GM19099 (cell line): ENCODE measurements around the gene MOGAT1.

Experiments
- POLR2A ChIP-seq: IDR thresholded peaks from 3 replicates; pipeline ENCODE4 v1.6.1; 2011; ENCODE audit warnings: low read depth; ENCODE audit not compliant: insufficient read length; ENCODE audit errors: extremely low read depth

Gene MOGAT1

GRCh38 chr2:222656526-222657446, 14.7 kb upstream of the MOGAT1 start:
- TF ChIP-seq POLR2A: no peak

GRCh38 chr2:222663479-222663878, 8.0 kb upstream of the MOGAT1 start:
- TF ChIP-seq POLR2A: no peak

DNA sequence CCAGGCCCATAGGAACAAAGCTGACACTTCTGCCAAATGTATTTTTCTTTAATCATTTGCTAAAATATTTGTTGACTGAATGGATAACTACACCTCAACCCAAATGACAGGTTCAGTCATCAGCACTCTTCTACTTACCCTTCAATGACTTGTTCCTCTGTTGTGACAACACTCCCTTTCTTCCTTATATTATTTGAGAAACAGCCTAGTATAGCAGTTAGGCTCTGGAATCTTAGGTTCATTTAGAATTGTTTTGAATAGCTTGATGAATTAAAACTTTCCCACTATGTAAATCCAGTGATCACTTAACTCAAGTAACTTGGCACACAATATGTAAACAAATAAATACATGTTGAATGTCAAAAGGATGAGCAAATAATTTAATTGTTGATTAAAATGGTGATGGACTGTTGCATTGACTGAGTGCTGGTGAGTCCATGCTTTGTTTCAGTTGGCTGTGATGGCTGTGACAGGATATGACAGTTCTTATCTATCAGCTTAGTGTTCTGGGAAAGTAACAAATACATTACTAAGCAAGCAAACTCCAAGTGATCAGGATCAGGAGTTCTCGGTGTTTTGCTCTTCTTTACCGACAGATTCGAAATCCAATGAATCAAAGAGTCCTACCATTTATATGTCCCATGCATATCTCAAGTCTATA, 2.8 kb upstream of the MOGAT1 start:
- no peak for TF ChIP-seq POLR2A

GRCh38 chr2:222669353-222669752, 2.1 kb upstream of the MOGAT1 start:
- no peak for TF ChIP-seq POLR2A

- TF ChIP-seq POLR2A: no peak
These were observed 1.0 kb upstream of the MOGAT1 start for GRCh38 chr2:222670191-222671038.

DNA sequence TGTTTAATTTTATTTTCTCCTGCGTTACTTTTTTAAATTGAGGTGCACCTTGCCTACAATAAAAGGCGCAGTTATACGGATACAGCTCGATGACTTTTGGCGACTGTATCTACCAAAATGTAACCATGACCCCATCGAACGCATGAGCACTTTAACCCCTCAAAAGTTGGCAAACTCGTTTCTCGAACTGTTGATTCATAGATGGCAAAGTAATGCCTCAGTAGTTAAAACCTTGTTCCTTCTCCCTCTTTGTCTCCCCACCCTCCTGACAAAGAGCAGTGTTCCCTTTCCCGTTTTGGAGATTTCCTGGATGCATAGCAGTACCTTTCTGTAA, 577 bp downstream of the MOGAT1 start:
- no peak for TF ChIP-seq POLR2A

DNA sequence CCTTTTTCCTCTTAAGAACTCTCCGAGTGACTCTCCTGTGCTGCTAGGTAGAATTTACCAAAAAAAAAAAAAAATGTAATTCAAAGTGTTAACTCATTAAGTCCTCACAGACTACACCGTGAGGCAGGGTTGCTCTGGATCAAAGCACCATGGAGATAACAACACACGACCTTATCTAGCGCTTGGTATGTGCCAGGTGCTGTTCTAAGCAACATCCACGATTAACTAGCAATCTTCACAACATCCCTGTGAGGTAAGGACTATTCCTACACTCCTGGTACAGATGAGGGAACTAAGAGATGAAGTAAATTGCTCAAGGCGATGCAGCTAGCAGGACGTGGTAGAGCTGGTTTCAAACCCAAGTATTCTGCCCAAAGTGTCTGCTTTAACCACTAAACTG, 1.8 kb downstream of the MOGAT1 start:
- TF ChIP-seq POLR2A: no peak

GRCh38 chr2:222673883-222674282, 2.4 kb downstream of the MOGAT1 start:
- TF ChIP-seq POLR2A: no peak

GRCh38 chr2:222677981-222678380, 6.5 kb downstream of the MOGAT1 start:
- no peak for TF ChIP-seq POLR2A

DNA sequence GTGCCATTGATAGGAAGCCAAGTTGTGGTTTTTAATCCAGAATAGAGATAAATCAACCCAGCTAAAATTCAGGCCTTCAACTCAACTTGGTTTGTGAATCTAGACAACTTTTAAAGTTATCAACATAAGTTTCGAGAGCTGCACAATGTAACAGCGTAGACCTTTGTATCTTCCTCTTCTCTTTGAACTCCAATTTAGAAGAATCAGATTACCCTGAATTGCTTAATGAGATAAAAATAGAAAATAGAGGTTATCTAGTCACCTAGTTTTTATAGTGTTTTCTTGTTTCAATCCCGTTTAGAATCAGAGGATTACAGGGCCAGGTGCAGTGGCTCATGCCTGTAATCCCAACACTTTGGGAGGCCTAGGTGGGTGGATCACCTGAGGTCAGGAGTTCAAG, 12.3 kb downstream of the MOGAT1 start:
- TF ChIP-seq POLR2A: no peak

- no peak for TF ChIP-seq POLR2A
These were observed 14.8 kb downstream of the MOGAT1 start for GRCh38 chr2:222686086-222686750.

GRCh38 chr2:222688917-222689316, 17.5 kb downstream of the MOGAT1 start:
- no peak for TF ChIP-seq POLR2A

DNA sequence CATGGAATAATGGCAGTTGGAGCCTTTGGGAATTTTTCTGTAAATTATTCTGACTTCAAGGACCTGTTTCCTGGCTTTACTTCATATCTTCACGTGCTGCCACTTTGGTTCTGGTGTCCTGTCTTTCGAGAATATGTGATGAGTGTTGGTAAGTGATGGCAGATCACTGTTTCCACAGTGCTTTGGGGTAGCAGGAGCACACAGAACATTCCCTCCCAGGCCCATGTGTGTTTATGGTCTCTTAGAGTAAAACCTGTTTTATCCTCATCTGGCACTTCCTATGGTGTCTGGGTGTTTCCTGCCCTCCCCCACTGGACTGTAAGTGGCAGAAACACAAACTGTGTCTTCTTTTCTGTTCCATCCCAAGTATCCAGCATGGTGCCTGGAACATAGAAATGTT, 17.9 kb downstream of the MOGAT1 start:
- no peak for TF ChIP-seq POLR2A

DNA sequence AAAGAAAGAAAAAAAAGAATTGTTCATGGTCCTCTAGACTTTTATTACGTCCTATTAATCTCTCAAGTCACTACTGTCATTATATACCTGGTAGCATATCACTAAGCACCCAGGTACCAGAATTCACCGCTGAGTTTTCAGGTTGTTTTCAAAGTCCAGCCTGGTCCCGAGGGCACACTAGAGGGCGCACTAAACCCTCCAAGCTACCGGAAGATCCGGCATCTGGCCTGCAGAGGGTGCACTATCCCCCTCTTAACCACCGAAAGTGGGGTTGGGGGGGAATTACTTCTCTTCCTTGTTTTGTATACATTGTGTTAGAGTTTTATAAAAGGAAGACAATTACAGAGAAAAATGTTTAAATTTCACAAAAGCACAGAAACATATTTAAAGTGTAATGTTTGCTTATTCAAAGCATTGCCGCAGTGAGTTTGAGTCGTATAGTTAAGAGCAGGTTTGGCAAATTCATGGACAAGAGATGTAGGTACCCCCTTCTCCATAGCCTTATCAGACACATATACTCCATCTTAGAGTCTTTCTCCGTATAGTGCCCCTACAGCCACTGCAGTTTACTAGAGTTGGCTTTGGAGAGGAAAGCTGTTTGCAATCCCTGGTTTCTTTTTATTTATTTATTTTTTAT, 19.2 kb downstream of the MOGAT1 start:
- TF ChIP-seq POLR2A: no peak
